NB4 (cell line): ENCODE measurements around the gene RHBDF2.

Experiments used
- CTCF ChIP-seq: IDR thresholded peaks from one replicate; pipeline ENCODE4 v1.5.1; 2012; ENCODE audit warnings: low read depth, low read length
- POLR2A ChIP-seq: IDR thresholded peaks from 2 replicates; pipeline ENCODE4 v1.6.1; 2011; ENCODE audit warnings: mild to moderate bottlenecking; ENCODE audit not compliant: insufficient read length; ENCODE audit errors: extremely low read depth

GRCh38 chr17:76446449-76447231 is 54.6 kb downstream of the RHBDF2 start:
- TF ChIP-seq POLR2A (no peak), CTCF (no peak)
